NK-92 (cell line): ENCODE measurements around the gene SEC24D.
"Not testable (repeated sequence)": the region's sequence is repeated elsewhere in the genome, so short reads cannot be mapped to it uniquely, and the experiment has no call there.

Experiments
- DNase-seq: peaks from one replicate; lab custom pipeline; 2025; ENCODE audit not compliant: unreplicated experiment; lab: John Stamatoyannopoulos, UW

The SEC24D gene

GRCh38 chr4:118835571-118836300, at the start of gene SEC24D:
SEC24D (minus strand) TSS chr4:118836126; CDS start chr4:118833696, 2,430 bp downstream.
- DNase-seq: no peak

GRCh38 chr4:118884716-118885115, 48.8 kb upstream of the SEC24D start:
- no peak for DNase-seq

- no peak for DNase-seq
Observed at GRCh38 chr4:118883861-118884260, 47.9 kb upstream of the SEC24D start.

GRCh38 chr4:118881512-118882146, 45.7 kb upstream of the SEC24D start:
- DNase-seq: no peak

GRCh38 chr4:118879409-118879808, 43.5 kb upstream of the SEC24D start:
- DNase-seq: no peak

- not testable (repeated sequence) for DNase-seq
Observed at GRCh38 chr4:118878507-118878906, 42.6 kb upstream of the SEC24D start.

- DNase-seq: no peak
Observed at GRCh38 chr4:118877797-118878196, 41.9 kb upstream of the SEC24D start.

GRCh38 chr4:118872181-118872580, 36.3 kb upstream of the SEC24D start:
- no peak for DNase-seq

- DNase-seq: no peak
Observed at GRCh38 chr4:118869808-118870342, 33.9 kb upstream of the SEC24D start.

- no peak for DNase-seq
Observed at GRCh38 chr4:118867311-118868067, 31.6 kb upstream of the SEC24D start.

- no peak for DNase-seq
Observed at GRCh38 chr4:118866442-118866841, 30.5 kb upstream of the SEC24D start.

GRCh38 chr4:118865091-118865708, 29.3 kb upstream of the SEC24D start:
- no peak for DNase-seq

- no peak for DNase-seq
Observed at GRCh38 chr4:118858779-118859178, 22.9 kb upstream of the SEC24D start.

GRCh38 chr4:118857760-118858159, 21.8 kb upstream of the SEC24D start:
- no peak for DNase-seq

- no peak for DNase-seq
Observed at GRCh38 chr4:118850488-118851173, 14.7 kb upstream of the SEC24D start.

GRCh38 chr4:118849867-118850487, 14.1 kb upstream of the SEC24D start:
- no peak for DNase-seq

GRCh38 chr4:118848901-118849300, 13.0 kb upstream of the SEC24D start:
- DNase-seq: no peak

GRCh38 chr4:118848242-118848641, 12.3 kb upstream of the SEC24D start:
- no peak for DNase-seq

GRCh38 chr4:118846979-118847378, 11.1 kb upstream of the SEC24D start:
- no peak for DNase-seq

- no peak for DNase-seq
Observed at GRCh38 chr4:118845552-118846050, 9.7 kb upstream of the SEC24D start.
